ENCODE data around the gene ALPI. TPM values are rescaled to one million over a fixed set of nuclear protein-coding genes. Genes with fewer than 3 reads are reported as not detected.
"Not testable (repeated sequence)": the region's sequence is repeated elsewhere in the genome, so short reads cannot be mapped to it uniquely, and the experiment has no call there.

ALPI gene
- total RNA-seq, 1 donor from 2014 or later, result not detected

DNA sequence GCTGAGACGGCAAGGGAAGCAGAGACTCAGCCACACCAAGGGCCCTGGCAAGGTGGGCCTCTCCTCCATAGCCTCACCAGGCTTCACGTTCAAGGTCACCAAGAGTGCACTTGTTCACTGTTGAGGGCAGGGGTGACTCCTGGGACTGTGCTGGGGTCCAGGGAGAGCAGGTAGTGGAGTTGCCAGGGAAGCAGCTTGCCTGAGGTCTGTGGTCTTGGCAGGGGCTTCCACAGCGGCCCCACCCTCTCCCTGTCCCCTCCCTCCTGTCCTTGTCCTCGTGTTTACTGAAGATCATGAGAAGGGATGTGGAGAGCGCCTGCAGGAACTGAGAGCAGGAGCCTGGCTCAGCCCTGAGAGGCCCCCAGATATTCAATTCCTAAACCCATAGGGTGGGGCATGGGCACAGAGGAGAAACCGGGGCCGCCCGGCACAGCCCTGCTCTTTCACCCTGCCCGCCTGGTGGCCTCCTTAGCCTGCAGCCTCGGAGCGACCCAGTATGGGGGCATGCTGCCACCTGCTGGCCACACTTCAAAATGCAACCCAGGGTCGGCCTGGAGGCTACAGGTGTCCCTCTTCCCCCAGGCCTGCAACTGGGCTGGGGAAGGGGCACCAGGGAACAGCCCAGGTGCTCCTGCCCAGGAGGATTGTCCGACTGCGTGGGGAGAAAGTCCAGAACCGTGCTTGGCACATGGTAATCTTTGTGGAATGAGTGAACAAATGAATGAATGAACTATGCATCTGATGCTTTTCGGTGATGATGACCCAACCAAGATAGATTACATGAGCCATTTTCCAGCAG is 15.5 kb upstream of the ALPI start:
- H3K36me3 ChIP-seq; intact Hi-C loops (cut with DNase I); H3K27ac ChIP-seq; H3K27me3 ChIP-seq; H3K9me3 ChIP-seq; H3K4me1 ChIP-seq; H3K4me3 ChIP-seq: not testable (repeated sequence)
- DNase-seq (peak; percentile 91), ATAC-seq (peak; percentile 88)
- TF ChIP-seq, protein P1, sequence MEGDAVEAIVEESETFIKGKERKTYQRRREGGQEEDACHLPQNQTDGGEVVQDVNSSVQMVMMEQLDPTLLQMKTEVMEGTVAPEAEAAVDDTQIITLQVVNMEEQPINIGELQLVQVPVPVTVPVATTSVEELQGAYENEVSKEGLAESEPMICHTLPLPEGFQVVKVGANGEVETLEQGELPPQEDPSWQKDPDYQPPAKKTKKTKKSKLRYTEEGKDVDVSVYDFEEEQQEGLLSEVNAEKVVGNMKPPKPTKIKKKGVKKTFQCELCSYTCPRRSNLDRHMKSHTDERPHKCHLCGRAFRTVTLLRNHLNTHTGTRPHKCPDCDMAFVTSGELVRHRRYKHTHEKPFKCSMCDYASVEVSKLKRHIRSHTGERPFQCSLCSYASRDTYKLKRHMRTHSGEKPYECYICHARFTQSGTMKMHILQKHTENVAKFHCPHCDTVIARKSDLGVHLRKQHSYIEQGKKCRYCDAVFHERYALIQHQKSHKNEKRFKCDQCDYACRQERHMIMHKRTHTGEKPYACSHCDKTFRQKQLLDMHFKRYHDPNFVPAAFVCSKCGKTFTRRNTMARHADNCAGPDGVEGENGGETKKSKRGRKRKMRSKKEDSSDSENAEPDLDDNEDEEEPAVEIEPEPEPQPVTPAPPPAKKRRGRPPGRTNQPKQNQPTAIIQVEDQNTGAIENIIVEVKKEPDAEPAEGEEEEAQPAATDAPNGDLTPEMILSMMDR (IDR thresholded peaks at IDR 0.05), result peak; percentile 87

DNA sequence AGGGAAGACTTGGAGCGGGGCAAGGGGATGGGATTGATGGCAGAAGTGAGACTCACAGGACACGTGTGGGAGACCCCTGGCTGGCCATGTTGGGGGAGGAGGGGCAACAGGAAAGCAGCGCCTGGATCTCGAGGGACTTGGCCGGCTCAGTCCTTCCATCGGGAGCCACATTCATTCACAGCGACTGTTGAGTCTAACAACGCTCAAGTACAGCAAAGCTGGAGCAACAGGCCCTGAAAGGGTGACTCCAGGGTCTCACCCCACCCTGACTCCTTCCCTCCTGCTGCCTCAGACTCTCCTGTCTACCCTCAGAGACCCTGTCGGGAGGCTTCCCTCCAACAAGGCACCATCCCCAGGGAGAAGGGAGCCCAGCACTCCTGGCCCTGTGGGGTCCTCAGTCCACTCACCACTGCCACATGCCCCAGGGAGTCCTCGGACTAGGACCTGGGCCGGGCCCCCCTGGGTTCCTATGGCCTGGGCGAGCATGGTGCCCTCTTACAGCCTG is 14.8 kb upstream of the ALPI start:
- ATAC-seq, result no peak
- Histone ChIP-seq H3K27me3 (no peaks in the 10 kb centered on the region), H3K4me1 (no peaks in the 10 kb centered on the region), H3K9me3 (no peaks in the 10 kb centered on the region), H3K36me3 (no peaks in the 10 kb centered on the region), H3K27ac (no peak overlapping the region), H3K4me3 (no peak overlapping the region)
- intact Hi-C loops (cut with DNase I), result no loop called here
- peak; percentile 59 for DNase-seq
- TF ChIP-seq, protein P1 (IDR thresholded peaks at IDR 0.05), result no peak

DNA sequence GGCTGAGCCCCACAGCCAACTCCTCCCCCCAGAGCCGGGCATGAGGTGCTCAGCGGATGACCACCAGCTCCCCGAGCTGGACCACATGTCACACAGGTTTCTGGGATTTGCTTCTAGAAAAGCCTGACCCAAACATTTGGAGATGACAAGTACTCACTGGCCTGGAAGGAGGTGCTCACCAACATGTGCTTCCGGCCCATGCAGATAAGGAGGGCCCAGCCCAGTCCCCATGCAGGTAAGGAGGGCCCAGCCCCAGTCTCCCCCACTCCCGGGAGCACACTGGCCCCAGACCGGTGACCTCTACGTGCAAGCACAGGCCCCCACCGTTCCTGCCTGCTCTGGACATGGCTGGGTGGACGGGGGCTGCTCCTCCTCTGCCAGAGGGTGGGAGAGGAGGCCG is 14.0 kb upstream of the ALPI start:
- H3K27me3 ChIP-seq; H3K27ac ChIP-seq; ATAC-seq; H3K4me3 ChIP-seq; H3K9me3 ChIP-seq; H3K4me1 ChIP-seq; H3K36me3 ChIP-seq; intact Hi-C loops (cut with DNase I): not testable (repeated sequence)
- peak; percentile 33 for DNase-seq

DNA sequence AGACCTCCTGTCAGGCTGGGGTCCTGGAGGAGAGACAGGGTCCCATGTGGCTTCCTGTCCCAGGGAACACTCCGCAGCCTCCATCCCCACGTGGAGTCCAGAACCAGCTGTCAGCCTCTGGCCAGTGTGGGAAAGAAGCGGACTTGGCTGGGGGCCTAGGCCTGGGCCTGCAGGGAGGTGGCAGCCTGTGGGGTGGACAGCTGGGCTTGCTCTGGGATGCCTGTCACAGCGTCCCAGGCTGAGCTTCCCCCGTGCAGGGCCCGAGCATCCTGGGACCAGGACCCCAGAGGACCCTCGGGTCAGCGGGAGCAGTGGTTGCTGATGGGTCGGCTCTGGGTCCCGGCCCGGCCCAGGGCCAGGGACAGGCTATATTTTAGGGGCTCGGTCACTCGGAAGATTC is 13.5 kb upstream of the ALPI start:
- H3K27me3 ChIP-seq; H3K27ac ChIP-seq; ATAC-seq; H3K36me3 ChIP-seq; H3K4me3 ChIP-seq; intact Hi-C loops (cut with DNase I); H3K9me3 ChIP-seq; H3K4me1 ChIP-seq: not testable (repeated sequence)
- DNase-seq, result peak; percentile 41

DNA sequence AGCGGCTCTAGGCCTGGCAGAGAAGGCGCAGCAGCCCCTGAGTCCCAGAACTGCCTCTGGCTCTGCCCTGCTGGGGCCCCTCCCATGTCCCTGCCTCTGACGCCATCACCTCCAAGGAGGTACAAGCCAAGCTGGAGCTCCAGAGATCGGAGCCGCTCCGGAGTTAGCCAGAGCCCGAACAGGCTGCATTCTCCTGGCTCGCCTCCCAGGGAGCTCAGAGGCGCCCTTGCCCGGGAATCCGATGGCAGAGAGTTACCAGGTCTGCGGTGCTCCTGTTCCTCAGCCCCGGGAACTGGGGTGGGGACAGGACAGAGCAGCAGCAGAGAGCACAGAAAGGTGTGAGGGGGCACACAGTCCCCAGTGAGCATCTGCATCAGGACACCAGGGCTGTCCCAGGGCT is 12.9 kb upstream of the ALPI start:
- ATAC-seq; H3K4me3 ChIP-seq; intact Hi-C loops (cut with DNase I); H3K27ac ChIP-seq; H3K27me3 ChIP-seq; H3K9me3 ChIP-seq; H3K4me1 ChIP-seq; H3K36me3 ChIP-seq: not testable (repeated sequence)
- DNase-seq, result peak; percentile 23

DNA sequence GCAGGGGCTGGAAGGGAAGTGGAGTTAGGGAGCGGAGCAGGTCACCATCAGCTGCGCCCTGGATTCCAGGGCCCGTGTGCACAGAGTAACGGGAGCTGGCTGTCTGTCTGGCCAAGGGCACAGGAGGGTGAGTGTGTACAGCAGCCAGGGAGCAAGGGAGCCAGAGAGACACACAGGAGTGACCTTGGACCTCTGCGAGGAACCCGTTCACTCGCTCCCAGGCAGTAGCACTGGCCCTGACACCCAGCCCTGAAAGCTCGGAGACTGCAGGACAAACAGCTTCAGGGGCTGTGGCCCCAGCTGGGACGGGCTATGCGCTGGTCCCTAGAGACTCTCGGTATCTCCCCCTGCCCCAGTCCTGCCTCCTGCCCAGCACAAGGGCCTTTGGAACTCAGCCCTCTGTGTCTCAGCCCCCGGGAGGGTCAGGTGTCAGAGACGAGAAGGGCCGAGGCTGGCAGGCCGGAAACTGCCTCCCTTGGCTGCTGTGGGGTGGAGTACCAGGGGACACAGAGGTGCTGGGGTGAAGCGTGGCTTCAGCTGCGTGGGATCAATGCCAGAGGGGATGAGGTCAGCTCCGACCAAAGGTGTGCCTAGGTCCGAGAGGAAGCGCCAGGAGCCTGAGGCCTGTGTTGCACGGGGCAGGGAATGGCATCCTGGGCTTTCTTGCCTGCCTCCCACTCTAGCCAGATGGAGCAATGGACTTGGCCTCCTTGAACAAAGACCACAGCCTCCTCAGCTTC is 12.1 kb upstream of the ALPI start:
- intact Hi-C loops (cut with DNase I), result not testable (repeated sequence)

DNA sequence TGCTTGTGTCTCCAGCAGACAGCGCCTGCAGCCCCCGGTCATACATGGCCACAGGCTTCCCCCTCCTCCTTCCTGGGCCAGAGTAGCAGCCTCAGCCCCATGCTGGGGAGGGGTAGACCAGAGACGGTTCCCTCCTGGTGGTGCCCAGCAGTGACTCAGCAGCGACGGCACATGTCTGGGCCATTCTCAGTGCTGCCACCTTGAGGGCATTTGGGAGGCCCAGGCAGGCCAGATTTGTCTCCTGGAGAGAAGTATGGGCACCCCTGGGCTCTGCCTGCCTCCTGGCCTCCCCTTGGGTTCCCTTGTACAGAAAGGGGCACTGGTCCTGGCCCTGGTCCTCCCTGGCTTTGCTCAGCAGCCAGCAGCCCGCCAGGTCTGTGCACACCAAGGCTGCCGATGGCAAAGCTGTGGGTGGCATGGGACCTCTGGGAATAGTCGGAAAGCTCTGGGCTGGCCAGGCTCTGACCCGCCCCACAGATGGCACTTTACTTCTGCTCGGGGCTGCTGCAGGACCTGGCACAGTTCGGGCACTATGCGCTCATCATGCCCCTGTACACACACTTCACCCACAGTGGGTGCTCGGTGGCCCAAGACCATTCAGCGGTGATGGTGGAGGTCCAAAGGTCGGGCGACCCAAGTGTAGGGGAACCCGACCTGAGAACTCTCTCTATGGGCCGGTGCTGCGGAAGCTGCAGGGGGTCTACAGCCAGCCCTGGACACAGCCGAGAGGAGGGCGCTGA is 11.4 kb upstream of the ALPI start:
- Histone ChIP-seq H3K4me1 (no peaks in the 10 kb centered on the region), H3K27ac (no peak overlapping the region), H3K4me3 (no peak overlapping the region), H3K36me3 (no peaks in the 10 kb centered on the region), H3K9me3 (no peaks in the 10 kb centered on the region), H3K27me3 (no peaks in the 10 kb centered on the region)
- ATAC-seq, result peak; percentile 45
- peak; percentile 72 for DNase-seq
- intact Hi-C loops (cut with DNase I), result no loop called here
- TF ChIP-seq, protein P1 (IDR thresholded peaks at IDR 0.05), result peak; percentile 61

More for the DNA sequence above, 12.1 kb upstream of the ALPI start:
- DNase-seq, result peak; percentile 57
- not testable (repeated sequence) for H3K27me3 ChIP-seq, H3K4me3 ChIP-seq, H3K4me1 ChIP-seq, H3K27ac ChIP-seq, H3K36me3 ChIP-seq, H3K9me3 ChIP-seq, ATAC-seq

DNA sequence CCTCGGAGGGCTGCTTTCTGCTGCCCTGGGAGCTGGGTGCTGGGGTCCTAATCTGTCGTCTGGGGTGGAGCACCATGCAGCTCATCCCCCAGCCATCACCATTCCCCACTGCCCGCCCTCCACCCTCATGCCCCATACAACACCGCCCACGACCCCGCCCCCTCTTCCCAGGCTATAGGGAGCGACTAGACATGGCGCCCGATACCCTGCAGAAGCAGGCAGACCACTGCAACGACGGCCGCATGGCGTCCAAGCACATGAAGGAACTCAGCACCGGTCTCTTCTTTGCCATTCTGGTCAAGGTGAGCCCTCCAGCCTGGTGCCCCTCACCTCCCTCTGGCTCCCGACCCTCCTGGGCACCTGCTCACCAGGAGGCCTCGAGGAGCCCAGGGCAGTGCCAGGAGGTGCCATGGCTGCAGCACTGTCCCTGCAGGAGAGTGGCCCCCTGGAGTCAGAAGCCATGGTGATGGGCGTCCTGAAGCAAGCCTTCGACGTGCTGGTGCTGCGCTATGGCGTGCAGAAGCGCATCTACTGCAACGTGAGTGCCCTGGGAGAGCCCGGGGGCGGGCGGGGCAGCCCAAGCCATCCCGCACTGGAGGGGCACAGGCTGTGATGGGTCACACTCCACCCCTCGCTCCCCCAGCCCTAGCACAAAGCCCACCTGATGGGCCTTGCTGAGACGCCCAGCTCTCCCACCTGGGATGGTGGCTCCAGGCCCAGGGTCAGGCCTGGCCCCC is 10.6 kb upstream of the ALPI start:
- H3K4me1 ChIP-seq; H3K9me3 ChIP-seq; H3K27me3 ChIP-seq; H3K4me3 ChIP-seq; intact Hi-C loops (cut with DNase I); ATAC-seq; H3K27ac ChIP-seq; H3K36me3 ChIP-seq: not testable (repeated sequence)
- DNase-seq, result peak; percentile 60

Data from upper lobe of right lung (tissue), 1 donor.